HCT116 (cell line): ENCODE measurements around the gene SLITRK4. TPM values are rescaled to one million over a fixed set of nuclear protein-coding genes. Genes with fewer than 3 reads are reported as not detected.

ENCODE experiments used
- ATAC-seq: fragments of 200-7000 bp; cut with Tn5 transposase; 2 replicates; pipeline ENCODE4 v1.9.1; 2020; ENCODE audit warnings: mild to moderate bottlenecking, moderate library complexity
- BruUV-seq: library from RNA; stranded (reverse); fragments of 400-500 nt; replicated peaks from 2 replicates; lab custom pipeline; 2021; lab: Mats Ljungman, UMichigan
- CTCF ChIA-PET: fragments of 300-600 bp; sonication (Branson Sonifier 250); formaldehyde crosslinking; loops from one replicate; lab custom pipeline; 2021; ENCODE audit warnings: antibody characterized with exemption; lab: Charles Lee
- POLR2A ChIA-PET: fragments of 300-600, 350-600 bp; sonication (Branson Sonifier 250); formaldehyde crosslinking; loops from one replicate; lab custom pipeline; 2021; ENCODE audit warnings: antibody characterized with exemption; lab: Charles Lee
- RAD21 ChIA-PET, 2 experiments: fragments of 300-600 bp; sonication (Branson Sonifier 250); formaldehyde crosslinking; loops; one replicate each; lab custom pipeline; 2023; ENCODE audit warnings: low total read pairs in 2 of 2; ENCODE audit not compliant: uncharacterized antibody in 2 of 2, unreplicated experiment in 2 of 2, low non-redundant PET in 1 of 2; lab: Charles Lee
- DNase-seq: peaks from one replicate; pipeline ENCODE4 v3.0.0-alpha.2; 2010; ENCODE audit warnings: low read depth, low spot score
- H2AFZ ChIP-seq: fragments of 200-600 bp; shearing (Covaris generic), sonication (generic); 2 replicates; pipeline ENCODE4 v1.6.1; 2017; ENCODE audit warnings: low read depth, mixed run types, mixed read lengths, antibody characterized with exemption, low read length; ENCODE audit not compliant: poor library complexity, severe bottlenecking
- H3K27ac ChIP-seq: 2 replicates; pipeline ENCODE4 v1.5.1; 2012; ENCODE audit warnings: low read depth, low read length
- H3K27me3 ChIP-seq: fragments of 200-600 bp; sonication (generic); 2 replicates; pipeline ENCODE4 v1.6.1; 2016; ENCODE audit warnings: mixed run types, low read length, mixed read lengths; ENCODE audit not compliant: insufficient read depth
- H3K36me3 ChIP-seq, 2 experiments: fragments of 200-500 bp in 1 of 2; fragments of 200-600 bp in 1 of 2; sonication (Bioruptor generic) in 1 of 2; sonication (generic) in 1 of 2; 2 replicates each; pipeline versions ENCODE4 v1.5.1 to v1.6.1; 2014 to 2016; ENCODE audit warnings: low read length in 2 of 2, inconsistent platforms in 1 of 2, mixed read lengths in 1 of 2, mixed run types in 1 of 2; ENCODE audit not compliant: insufficient read depth in 2 of 2, control insufficient read depth in 1 of 2
- H3K4me1 ChIP-seq, 2 experiments: fragments of 200-600 bp in 1 of 2; sonication (generic) in 1 of 2; 2 replicates each; pipeline versions ENCODE4 v1.5.1 to v1.6.1; 2012 to 2017; ENCODE audit warnings: low read length in 2 of 2, inconsistent platforms in 1 of 2, mild to moderate bottlenecking in 1 of 2, mixed read lengths in 1 of 2, mixed run types in 1 of 2, moderate library complexity in 1 of 2; ENCODE audit not compliant: insufficient read depth in 2 of 2, control insufficient read depth in 1 of 2
- H3K4me2 ChIP-seq: fragments of 200-600 bp; sonication (generic); 2 replicates; pipeline ENCODE4 v1.6.1; 2017; ENCODE audit warnings: mixed run types, low read length, mixed read lengths
- H3K4me3 ChIP-seq, 2 experiments: fragments of 200-600 bp in 1 of 2; sonication (generic) in 1 of 2; replicated peaks in 1 of 2; 2 replicates each; pipeline ENCODE4 v1.5.1; 2011 to 2016; ENCODE audit warnings: low read length in 2 of 2, control low read depth in 1 of 2, low read depth in 1 of 2, mild to moderate bottlenecking in 1 of 2, mixed read lengths in 1 of 2, mixed run types in 1 of 2
- H3K79me2 ChIP-seq: fragments of 200-600 bp; sonication (generic); 2 replicates; pipeline ENCODE4 v1.6.1; 2017; ENCODE audit warnings: mild to moderate bottlenecking, mixed run types, low read length, moderate library complexity, mixed read lengths; ENCODE audit not compliant: insufficient read depth
- H3K9ac ChIP-seq: fragments of 200-600 bp; sonication (generic); 2 replicates; pipeline ENCODE4 v1.6.1; 2016; ENCODE audit warnings: low read length, mixed read lengths
- H3K9me2 ChIP-seq: fragments of 200-600 bp; sonication (generic), shearing (Covaris generic); 2 replicates; pipeline ENCODE4 v1.6.1; 2017; ENCODE audit warnings: mixed run types, mild to moderate bottlenecking, moderate library complexity; ENCODE audit not compliant: insufficient read depth
- H3K9me3 ChIP-seq, 2 experiments: fragments of 200-500 bp in 1 of 2; fragments of 200-600 bp in 1 of 2; sonication (Bioruptor generic) in 1 of 2; sonication (generic) in 1 of 2; 2 replicates each; pipeline ENCODE4 v1.6.1; 2014 to 2017; ENCODE audit warnings: low read length in 2 of 2, mixed read lengths in 2 of 2, inconsistent platforms in 1 of 2, low read depth in 1 of 2, mild to moderate bottlenecking in 1 of 2, mixed run types in 1 of 2, moderate library complexity in 1 of 2; ENCODE audit not compliant: control insufficient read depth in 1 of 2, insufficient read depth in 1 of 2
- H4K20me1 ChIP-seq: fragments of 200-600 bp; sonication (generic), shearing (Covaris generic); 2 replicates; pipeline ENCODE4 v1.6.1; 2017; ENCODE audit warnings: mixed run types, mild to moderate bottlenecking, moderate library complexity; ENCODE audit not compliant: insufficient read depth
- CTCF ChIP-seq, 3 experiments: fragments of 200-600 bp in 1 of 3; sonication (generic) in 1 of 3; IDR thresholded peaks in 2 of 3; conservative IDR thresholded peaks in 1 of 3; 2 replicates each; pipeline ENCODE4 v1.5.1; 2012 to 2017; ENCODE audit warnings: low read depth in 2 of 3, low read length in 2 of 3, antibody characterized with exemption in 1 of 3, borderline replicate concordance in 1 of 3, control low read depth in 1 of 3, mild to moderate bottlenecking in 1 of 3, mixed read lengths in 1 of 3, mixed run types in 1 of 3, moderate library complexity in 1 of 3; ENCODE audit not compliant: insufficient read depth in 1 of 3
- EZH2phosphoT487 ChIP-seq: fragments of 200-600 bp; IDR thresholded peaks from 2 replicates; pipeline ENCODE4 v1.6.1; 2018; ENCODE audit warnings: antibody characterized with exemption, borderline replicate concordance
- SIN3A ChIP-seq: IDR thresholded peaks from 2 replicates; pipeline ENCODE4 v1.6.1; 2012; ENCODE audit warnings: low read depth
- intact Hi-C: fragments of 100-400 bp; cut with micrococcal nuclease; formaldehyde crosslinking; loops from 2 replicates; pipeline ENCODE4 v1.10.0; 2022
- total RNA-seq: library from RNA; stranded (reverse); gene quantifications from one replicate; pipeline ENCODE4 v1.2.1, GENCODE V29; 2021; ENCODE audit not compliant: unreplicated experiment

Gene SLITRK4
- total RNA-seq, 1 experiment from 2014 or later, result not detected

DNA sequence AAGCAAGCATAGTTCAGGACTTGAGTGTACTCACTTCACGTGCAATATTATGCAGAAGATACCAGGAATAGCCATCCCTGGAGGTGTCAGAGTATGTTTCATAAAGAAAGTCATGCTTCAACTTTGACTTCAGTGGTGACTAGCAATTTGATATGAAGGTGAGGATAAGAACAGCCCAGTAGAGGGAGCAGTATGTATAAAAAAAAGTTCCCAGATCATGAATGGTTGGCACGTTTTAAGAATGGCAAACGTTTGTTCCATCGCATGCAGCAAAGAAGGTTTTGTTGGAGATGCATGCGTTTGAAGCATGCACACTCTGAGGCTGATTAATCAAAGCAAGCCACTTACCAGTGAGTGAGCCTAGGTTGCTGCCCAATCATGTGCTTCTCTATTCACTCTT is 33.5 kb upstream of the SLITRK4 start:
- Histone ChIP-seq H3K27me3 (no peaks in the 10 kb centered on the region), H4K20me1 (no peaks in the 10 kb centered on the region), H3K9ac (no peak overlapping the region), H3K27ac (no peak overlapping the region), H3K9me2 (no peaks in the 10 kb centered on the region), H2AFZ (no peak overlapping the region), H3K9me3 (no peaks in the 10 kb centered on the region), H3K36me3 (no peaks in the 10 kb centered on the region), H3K79me2 (no peaks in the 10 kb centered on the region), H3K4me2 (no peak overlapping the region), H3K4me1 (no peaks in the 10 kb centered on the region), H3K4me3 (no peak overlapping the region)
- RAD21 ChIA-PET, result no interaction called here
- CTCF ChIA-PET, result no interaction called here
- POLR2A ChIA-PET, result no interaction called here
- intact Hi-C loops, result no loop called here
- no TSS peak for BruUV-seq
- TF ChIP-seq SIN3A, result no peak
- DNase-seq (no peak), ATAC-seq (no peak)

DNA sequence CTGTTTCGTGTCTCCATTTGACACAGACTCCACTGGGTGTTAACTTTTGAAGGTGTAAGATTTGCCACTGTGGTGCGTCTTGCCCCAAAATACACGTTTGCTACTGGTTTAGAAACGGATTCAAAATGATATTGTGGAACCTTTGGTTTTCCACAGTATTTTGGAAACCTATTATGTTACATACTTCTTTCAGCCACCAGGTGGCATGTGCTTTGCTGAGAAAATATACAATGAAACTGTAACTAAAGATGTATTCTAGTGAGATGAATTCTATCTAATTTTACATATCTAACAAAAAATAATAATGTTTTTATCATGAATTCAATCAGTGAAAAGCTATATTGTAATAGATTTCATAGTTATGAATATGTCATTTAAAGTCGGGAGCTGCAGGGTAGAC is 28.4 kb upstream of the SLITRK4 start:
- CTCF ChIA-PET, result no interaction called here
- H3K27me3 ChIP-seq, result no peaks in the 10 kb centered on the region
- ATAC-seq (no peak), DNase-seq (no peak)
- H2AFZ ChIP-seq, result no peak overlapping the region
- no TSS peak for BruUV-seq
- H3K4me3 ChIP-seq, result no peak overlapping the region
- no peaks in the 10 kb centered on the region for H3K79me2 ChIP-seq
- H3K27ac ChIP-seq, result no peak overlapping the region
- no peak for TF ChIP-seq EZH2phosphoT487
- TF ChIP-seq CTCF (IDR thresholded peaks at IDR 0.05 in 2 of 3, conservative IDR thresholded peaks at IDR 0.05 in 1 of 3; ENCODE audit: borderline replicate concordance in 1 of 3, insufficient read depth in 1 of 3, low read depth in 2 of 3, low read length in 2 of 3), result peak in 2 of 3 experiments; percentile 20 to 42; a peak in 2 of 6 replicates
- TF ChIP-seq, all 23 proteins: peak for 1
- H3K4me1 ChIP-seq, result no peaks in the 10 kb centered on the region
- no peak overlapping the region for H3K9ac ChIP-seq
- no peak overlapping the region for H3K4me2 ChIP-seq
- intact Hi-C loops, result no loop called here
- ChIA-PET POLR2A (no interaction called here), RAD21 (no interaction called here)
- H3K9me3 ChIP-seq, result no peaks in the 10 kb centered on the region
- no peaks in the 10 kb centered on the region for H3K36me3 ChIP-seq
- H3K9me2 ChIP-seq, result no peaks in the 10 kb centered on the region
- no peaks in the 10 kb centered on the region for H4K20me1 ChIP-seq
